ENCODE data around the gene AKAP13.

Gene AKAP13

DNA sequence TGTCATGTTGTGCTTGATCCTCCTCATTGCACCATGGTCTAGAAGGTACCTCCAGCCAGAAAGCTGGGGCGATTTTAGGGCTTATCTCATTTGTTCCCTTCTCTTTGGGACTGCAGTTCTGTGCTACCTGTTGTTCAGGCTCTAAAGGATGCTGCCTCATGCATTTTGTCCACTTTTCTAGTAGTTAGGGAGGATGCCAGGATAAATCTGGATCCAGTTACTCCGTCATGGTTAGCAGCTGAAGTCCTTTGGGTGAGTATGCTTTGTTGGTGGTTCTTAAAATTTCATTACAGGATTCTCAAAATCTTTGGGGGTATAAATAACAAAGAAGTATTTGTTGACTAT is 8.9 kb downstream of the AKAP13 start:
- WGBS (ENCODE audit: insufficient coverage, insufficient read length) = no CpG with 5 or more reads among the region's 2 CpGs
- H3K27ac ChIP-seq (ENCODE audit: low read length) = no peak overlapping the region
- no peak overlapping the region for H3K4me3 ChIP-seq (ENCODE audit: low read length)

DNA sequence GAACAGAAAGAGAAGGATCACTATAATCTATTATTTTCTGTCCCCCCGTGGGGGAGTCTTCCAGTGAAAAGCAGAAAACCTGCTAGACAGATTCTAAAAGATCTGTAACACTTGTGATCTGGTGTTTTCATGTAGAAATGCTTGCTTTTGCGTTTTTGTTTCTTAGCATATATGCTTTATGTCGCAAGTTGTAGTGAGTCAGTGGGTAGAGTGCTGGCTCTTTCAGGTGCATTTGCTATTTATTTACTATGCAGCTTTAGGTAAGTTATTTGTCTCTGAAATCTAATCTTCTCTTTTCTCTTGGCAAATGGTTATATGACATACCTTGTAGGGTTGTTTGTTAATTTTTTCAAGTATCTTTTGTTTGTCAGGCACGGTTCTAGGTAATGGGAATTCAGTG is 9.4 kb downstream of the AKAP13 start:
- Histone ChIP-seq H3K9me3 (ENCODE audit: control insufficient read depth, insufficient read depth, low read length) (no peaks in the 10 kb centered on the region), H3K36me3 (ENCODE audit: control insufficient read depth, insufficient read depth, low read length) (no peaks in the 10 kb centered on the region), H3K27ac (ENCODE audit: low read length) (no peak overlapping the region), H3K27me3 (ENCODE audit: control insufficient read depth, insufficient read depth, low read length) (no peaks in the 10 kb centered on the region), H3K4me1 (ENCODE audit: control insufficient read depth, insufficient read depth, low read length) (peaks cover 4% of the 10 kb centered on the region; the same call in 1 of the 2 replicates), H3K4me3 (ENCODE audit: low read length) (no peak overlapping the region)
- no peak for DNase-seq (ENCODE audit: low read depth, low spot score)
- WGBS (ENCODE audit: insufficient coverage, insufficient read length) = no CpG with 5 or more reads among the region's 4 CpGs

More for the DNA sequence above, 8.9 kb downstream of the AKAP13 start:
- H3K36me3 ChIP-seq (ENCODE audit: control insufficient read depth, insufficient read depth, low read length) = no peaks in the 10 kb centered on the region
- no peaks in the 10 kb centered on the region for H3K9me3 ChIP-seq (ENCODE audit: control insufficient read depth, insufficient read depth, low read length)
- DNase-seq (ENCODE audit: low read depth, low spot score) = no peak
- no peaks in the 10 kb centered on the region for H3K27me3 ChIP-seq (ENCODE audit: control insufficient read depth, insufficient read depth, low read length)
- peaks cover 1% of the 10 kb centered on the region; the same call in 1 of the 2 replicates for H3K4me1 ChIP-seq (ENCODE audit: control insufficient read depth, insufficient read depth, low read length)

DNA sequence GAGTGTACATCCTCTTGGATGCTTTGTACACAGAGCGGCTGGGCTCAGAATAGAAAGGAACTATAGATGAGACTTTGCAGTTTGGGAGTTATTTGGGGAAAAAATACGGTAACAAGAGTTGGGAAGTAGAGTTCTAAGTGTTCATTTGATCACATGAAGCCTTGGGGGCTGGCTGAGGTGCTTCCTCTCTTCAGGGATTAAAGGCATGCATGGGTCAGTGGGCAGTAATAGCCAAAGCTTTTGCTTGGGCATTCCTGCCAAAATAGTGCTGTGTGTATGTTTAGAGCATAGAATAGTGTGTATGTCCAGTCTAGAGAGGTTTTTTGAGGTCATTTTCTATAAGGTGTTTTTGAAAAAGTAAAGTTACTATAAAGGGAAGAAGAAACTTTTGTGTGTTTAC is 12.8 kb downstream of the AKAP13 start:
- no CpG with 5 or more reads among the region's 2 CpGs for WGBS (ENCODE audit: insufficient coverage, insufficient read length)

GRCh38 chr15:85394554-85395333 is 14.3 kb downstream of the AKAP13 start:
- no peaks in the 10 kb centered on the region for H3K9me3 ChIP-seq (ENCODE audit: control insufficient read depth, insufficient read depth, low read length)
- no peak for DNase-seq (ENCODE audit: low read depth, low spot score)
- no CpG with 5 or more reads among the region's 2 CpGs for WGBS (ENCODE audit: insufficient coverage, insufficient read length)
- no peaks in the 10 kb centered on the region for H3K36me3 ChIP-seq (ENCODE audit: control insufficient read depth, insufficient read depth, low read length)
- no peak overlapping the region for H3K27ac ChIP-seq (ENCODE audit: low read length)
- no peaks in the 10 kb centered on the region for H3K27me3 ChIP-seq (ENCODE audit: control insufficient read depth, insufficient read depth, low read length)
- H3K4me1 ChIP-seq (ENCODE audit: control insufficient read depth, insufficient read depth, low read length) = peaks cover 4% of the 10 kb centered on the region; the same call in 1 of the 2 replicates
- no peak overlapping the region for H3K4me3 ChIP-seq (ENCODE audit: low read length)

More for the DNA sequence above, 12.8 kb downstream of the AKAP13 start:
- no peaks in the 10 kb centered on the region for H3K36me3 ChIP-seq (ENCODE audit: control insufficient read depth, insufficient read depth, low read length)
- DNase-seq (ENCODE audit: low read depth, low spot score) = no peak
- no peak overlapping the region for H3K4me3 ChIP-seq (ENCODE audit: low read length)
- H3K27ac ChIP-seq (ENCODE audit: low read length) = no peak overlapping the region
- peaks cover 4% of the 10 kb centered on the region; the same call in 1 of the 2 replicates for H3K4me1 ChIP-seq (ENCODE audit: control insufficient read depth, insufficient read depth, low read length)
- no peaks in the 10 kb centered on the region for H3K27me3 ChIP-seq (ENCODE audit: control insufficient read depth, insufficient read depth, low read length)
- no peaks in the 10 kb centered on the region for H3K9me3 ChIP-seq (ENCODE audit: control insufficient read depth, insufficient read depth, low read length)

DNA sequence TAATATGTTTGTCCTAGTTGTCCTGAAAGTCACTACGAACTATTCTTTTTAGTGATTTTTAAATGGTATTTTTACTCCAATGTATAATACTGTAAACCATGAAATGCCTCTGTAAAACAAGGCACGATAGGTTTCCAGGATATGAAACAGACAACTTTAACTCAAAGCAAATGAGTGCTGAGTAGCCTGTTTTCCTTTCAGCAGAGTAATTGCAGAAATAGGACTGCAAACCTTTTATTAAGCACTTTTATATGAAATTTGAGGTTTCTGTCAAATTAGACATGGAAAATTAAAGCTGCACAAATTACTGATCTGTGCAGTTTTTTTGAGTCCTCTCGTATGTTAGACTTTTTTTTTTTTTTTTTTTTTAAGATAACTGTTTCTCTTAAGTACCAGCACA is 16.2 kb downstream of the AKAP13 start:
- Histone ChIP-seq H3K4me3 (ENCODE audit: low read length) (no peak overlapping the region), H3K27ac (ENCODE audit: low read length) (no peak overlapping the region), H3K36me3 (ENCODE audit: control insufficient read depth, insufficient read depth, low read length) (no peaks in the 10 kb centered on the region), H3K4me1 (ENCODE audit: control insufficient read depth, insufficient read depth, low read length) (peaks cover 4% of the 10 kb centered on the region; the same call in 1 of the 2 replicates), H3K9me3 (ENCODE audit: control insufficient read depth, insufficient read depth, low read length) (no peaks in the 10 kb centered on the region), H3K27me3 (ENCODE audit: control insufficient read depth, insufficient read depth, low read length) (no peaks in the 10 kb centered on the region)
- no peak for DNase-seq (ENCODE audit: low read depth, low spot score)
- no CpG with 5 or more reads among the region's 3 CpGs for WGBS (ENCODE audit: insufficient coverage, insufficient read length)

DNA sequence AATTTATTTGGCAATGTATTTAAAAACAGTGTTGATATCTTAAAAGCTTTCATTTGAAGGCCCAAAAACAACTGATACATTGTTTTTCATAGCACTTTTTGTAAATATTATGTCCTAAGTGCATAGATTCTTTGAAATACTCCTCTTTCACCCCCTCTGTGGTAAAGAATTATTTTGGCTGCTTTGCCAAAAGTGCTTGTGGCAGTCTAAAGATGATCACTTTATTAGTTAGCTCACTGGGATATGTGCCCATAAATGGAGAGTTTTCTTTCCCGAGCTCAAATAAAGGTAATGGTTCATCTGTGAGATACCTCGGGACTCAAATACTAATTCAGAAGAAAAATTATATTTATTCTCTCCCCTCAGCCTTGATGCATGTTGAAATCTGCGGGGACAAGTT is 16.7 kb downstream of the AKAP13 start:
- DNase-seq (ENCODE audit: low read depth, low spot score) = no peak
- H3K9me3 ChIP-seq (ENCODE audit: control insufficient read depth, insufficient read depth, low read length) = no peaks in the 10 kb centered on the region
- no peak overlapping the region for H3K27ac ChIP-seq (ENCODE audit: low read length)
- H3K36me3 ChIP-seq (ENCODE audit: control insufficient read depth, insufficient read depth, low read length) = no peaks in the 10 kb centered on the region
- H3K4me1 ChIP-seq (ENCODE audit: control insufficient read depth, insufficient read depth, low read length) = peaks cover 4% of the 10 kb centered on the region; the same call in 1 of the 2 replicates
- H3K27me3 ChIP-seq (ENCODE audit: control insufficient read depth, insufficient read depth, low read length) = no peaks in the 10 kb centered on the region
- WGBS (ENCODE audit: insufficient coverage, insufficient read length) = no CpG with 5 or more reads among the region's 3 CpGs
- no peak overlapping the region for H3K4me3 ChIP-seq (ENCODE audit: low read length)

DNA sequence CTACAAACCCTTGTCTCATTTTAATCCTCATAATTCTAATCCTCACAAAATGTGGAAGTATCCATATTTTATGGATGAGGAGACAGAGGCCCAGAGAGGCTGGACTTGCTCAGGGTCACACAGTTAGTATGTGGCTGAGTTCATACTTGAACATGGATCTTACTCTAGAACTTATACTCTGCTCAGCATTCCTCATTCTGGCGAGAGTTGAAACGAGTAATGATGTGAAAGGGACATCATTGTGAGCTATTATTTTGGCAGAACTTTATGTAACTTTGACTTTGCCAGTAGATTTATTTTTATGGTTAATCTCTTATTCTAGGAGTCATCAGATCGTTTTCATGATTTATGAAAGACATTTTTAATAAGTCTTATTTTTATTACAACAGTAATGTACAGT is 17.5 kb downstream of the AKAP13 start:
- Histone ChIP-seq H3K9me3 (ENCODE audit: control insufficient read depth, insufficient read depth, low read length) (no peaks in the 10 kb centered on the region), H3K27ac (ENCODE audit: low read length) (no peak overlapping the region), H3K4me3 (ENCODE audit: low read length) (no peak overlapping the region), H3K27me3 (ENCODE audit: control insufficient read depth, insufficient read depth, low read length) (no peaks in the 10 kb centered on the region), H3K36me3 (ENCODE audit: control insufficient read depth, insufficient read depth, low read length) (no peaks in the 10 kb centered on the region), H3K4me1 (ENCODE audit: control insufficient read depth, insufficient read depth, low read length) (peaks cover 5% of the 10 kb centered on the region; the same call in 1 of the 2 replicates)
- no CpG with 5 or more reads among the region's 3 CpGs for WGBS (ENCODE audit: insufficient coverage, insufficient read length)
- no peak for DNase-seq (ENCODE audit: low read depth, low spot score)

GRCh38 chr15:85398822-85399221 is 18.4 kb downstream of the AKAP13 start:
- Histone ChIP-seq H3K36me3 (ENCODE audit: control insufficient read depth, insufficient read depth, low read length) (no peaks in the 10 kb centered on the region), H3K27me3 (ENCODE audit: control insufficient read depth, insufficient read depth, low read length) (no peaks in the 10 kb centered on the region), H3K4me1 (ENCODE audit: control insufficient read depth, insufficient read depth, low read length) (peaks cover 5% of the 10 kb centered on the region; the same call in 1 of the 2 replicates), H3K27ac (ENCODE audit: low read length) (no peak overlapping the region), H3K4me3 (ENCODE audit: low read length) (no peak overlapping the region), H3K9me3 (ENCODE audit: control insufficient read depth, insufficient read depth, low read length) (no peaks in the 10 kb centered on the region)
- no CpG with 5 or more reads among the region's 2 CpGs for WGBS (ENCODE audit: insufficient coverage, insufficient read length)
- no peak for DNase-seq (ENCODE audit: low read depth, low spot score)

GRCh38 chr15:85399627-85400026 is 19.2 kb downstream of the AKAP13 start:
- peaks cover 4% of the 10 kb centered on the region; the same call in 1 of the 2 replicates for H3K4me1 ChIP-seq (ENCODE audit: control insufficient read depth, insufficient read depth, low read length)
- no peak overlapping the region for H3K4me3 ChIP-seq (ENCODE audit: low read length)
- no peaks in the 10 kb centered on the region for H3K36me3 ChIP-seq (ENCODE audit: control insufficient read depth, insufficient read depth, low read length)
- no peak for DNase-seq (ENCODE audit: low read depth, low spot score)
- H3K27me3 ChIP-seq (ENCODE audit: control insufficient read depth, insufficient read depth, low read length) = no peaks in the 10 kb centered on the region
- no peaks in the 10 kb centered on the region for H3K9me3 ChIP-seq (ENCODE audit: control insufficient read depth, insufficient read depth, low read length)
- H3K27ac ChIP-seq (ENCODE audit: low read length) = no peak overlapping the region
- no CpG with 5 or more reads among the region's 5 CpGs for WGBS (ENCODE audit: insufficient coverage, insufficient read length)

DNA sequence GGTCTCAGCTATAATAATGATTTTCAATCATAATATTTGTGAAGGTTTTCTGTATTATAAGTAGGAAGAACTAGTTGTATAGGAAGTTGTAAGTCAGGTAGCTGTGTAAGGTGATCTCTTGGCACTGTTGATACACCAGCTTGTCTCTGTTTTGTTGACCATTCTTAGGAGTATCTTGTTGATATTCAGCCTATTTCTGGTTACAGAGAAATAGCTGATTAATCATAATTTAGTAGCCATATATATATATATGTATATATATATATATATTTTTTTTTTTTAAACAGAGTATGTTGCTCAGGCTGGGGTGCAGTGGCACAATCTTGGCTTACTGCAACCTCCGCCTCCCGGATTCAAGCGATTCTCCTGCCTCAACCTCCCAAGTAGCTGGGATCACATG is 20.2 kb downstream of the AKAP13 start:
- Histone ChIP-seq H3K36me3 (ENCODE audit: control insufficient read depth, insufficient read depth, low read length) (no peaks in the 10 kb centered on the region), H3K27ac (ENCODE audit: low read length) (no peak overlapping the region), H3K4me3 (ENCODE audit: low read length) (no peak overlapping the region), H3K27me3 (ENCODE audit: control insufficient read depth, insufficient read depth, low read length) (no peaks in the 10 kb centered on the region), H3K9me3 (ENCODE audit: control insufficient read depth, insufficient read depth, low read length) (no peaks in the 10 kb centered on the region), H3K4me1 (ENCODE audit: control insufficient read depth, insufficient read depth, low read length) (peaks cover 3% of the 10 kb centered on the region; the same call in 1 of the 2 replicates)
- no CpG with 5 or more reads among the region's 3 CpGs for WGBS (ENCODE audit: insufficient coverage, insufficient read length)
- no peak for DNase-seq (ENCODE audit: low read depth, low spot score)

Measured in iPS DF 6.9 (cell line).